HG02571 (cell line): ENCODE data around the gene TFDP2.

Experiments
- ATAC-seq: cut with Tn5 transposase; IDR thresholded peaks from one replicate; pipeline ENCODE4 v1.9.1; 2021; ENCODE audit warnings: mild to moderate bottlenecking, moderate library complexity; ENCODE audit not compliant: unreplicated experiment

Gene TFDP2

DNA sequence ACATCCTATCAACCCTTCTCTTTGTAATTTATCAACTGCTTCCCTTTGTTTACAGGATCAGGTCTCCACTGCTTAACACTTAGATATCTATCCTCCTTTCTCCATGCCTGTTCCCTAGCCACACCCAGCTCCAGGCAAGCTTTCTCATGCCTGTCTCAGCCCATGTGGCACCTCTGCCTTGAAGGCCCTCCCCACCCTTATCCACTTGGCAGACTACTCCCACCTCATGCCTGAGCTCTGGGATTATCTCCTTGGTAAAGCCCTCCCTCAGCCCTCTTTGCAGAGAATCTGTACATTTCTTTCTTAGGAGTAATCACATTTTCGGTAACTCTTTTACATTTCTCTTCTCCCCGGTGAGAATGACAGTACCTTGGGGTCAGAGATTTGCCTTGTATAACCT lies 176.9 kb downstream of the TFDP2 start:
- ATAC-seq = no peak

DNA sequence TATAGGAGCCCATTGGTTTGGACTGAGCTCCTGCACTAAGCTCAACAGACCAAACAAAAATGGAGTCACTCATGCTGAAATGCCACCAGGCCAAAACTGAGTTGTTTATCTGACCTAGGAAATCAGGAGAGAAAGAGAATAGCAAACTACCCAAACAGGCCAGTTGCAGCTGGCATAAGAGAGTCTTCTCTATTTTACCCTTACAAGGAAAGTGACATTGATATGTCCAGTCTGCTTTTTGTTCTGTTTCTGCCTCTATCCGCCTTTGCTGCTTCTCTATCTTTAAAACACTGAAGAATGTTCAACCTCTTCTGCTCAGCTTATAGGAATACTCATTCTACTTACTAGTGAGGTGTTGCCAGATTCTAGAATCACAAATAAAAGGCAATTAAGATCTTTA lies 177.8 kb downstream of the TFDP2 start:
- no peak for ATAC-seq

DNA sequence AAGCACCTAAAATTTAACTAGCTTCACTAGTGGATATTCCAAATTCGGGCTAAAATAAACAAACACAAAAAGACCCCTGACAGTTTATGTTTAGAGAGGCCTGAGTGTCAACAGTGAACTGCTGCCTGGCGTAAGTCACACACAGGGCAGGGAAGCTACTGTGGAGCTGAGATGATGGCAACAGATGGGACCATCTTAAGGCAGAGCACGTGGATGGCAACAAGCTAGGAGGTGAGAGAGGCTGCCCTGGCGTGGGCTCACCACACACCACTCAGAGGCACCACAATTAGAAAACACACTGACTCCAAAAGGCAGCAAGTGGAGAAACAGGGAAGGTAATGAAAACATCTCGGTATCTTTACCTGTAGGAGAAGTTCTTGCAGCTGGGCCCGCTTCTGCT lies 179.6 kb downstream of the TFDP2 start:
- ATAC-seq = no peak

DNA sequence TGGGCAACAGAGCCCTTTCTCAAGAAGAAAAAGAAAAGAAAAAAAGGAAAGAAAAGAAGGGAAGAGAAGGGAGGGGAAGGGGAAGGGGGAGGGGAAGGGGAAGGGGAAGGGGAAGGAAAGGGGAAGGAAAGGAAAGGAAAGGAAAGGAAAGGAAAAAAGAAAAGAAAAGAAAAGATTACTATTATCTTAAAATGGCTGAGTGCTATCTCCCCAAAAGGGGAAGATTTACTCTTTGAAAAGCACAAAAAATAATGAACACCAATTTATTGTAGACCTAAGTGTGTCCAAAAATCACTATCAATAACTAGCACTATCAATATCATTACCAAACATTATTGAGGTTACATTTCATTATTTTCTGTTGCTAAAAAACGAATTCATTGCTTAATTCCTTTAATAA lies 183.9 kb downstream of the TFDP2 start:
- no peak for ATAC-seq

DNA sequence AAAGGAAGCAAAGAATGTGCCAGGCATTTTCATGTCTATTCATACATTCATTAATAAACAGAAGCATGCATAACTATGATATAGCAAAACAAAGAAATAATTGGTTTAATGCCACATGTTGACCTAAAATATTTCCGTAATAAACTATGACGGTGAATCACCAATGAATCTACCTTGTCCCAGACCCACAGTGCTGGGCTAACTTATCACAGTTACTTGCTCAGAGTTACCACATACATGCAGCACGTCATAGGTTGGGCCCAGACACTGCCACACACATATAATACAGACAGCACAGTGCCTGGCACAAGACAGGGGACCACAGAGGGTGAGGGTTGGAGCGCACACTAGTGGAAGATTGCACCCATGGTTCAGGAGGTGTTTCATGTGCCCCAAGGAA lies 186.0 kb downstream of the TFDP2 start:
- no peak for ATAC-seq

DNA sequence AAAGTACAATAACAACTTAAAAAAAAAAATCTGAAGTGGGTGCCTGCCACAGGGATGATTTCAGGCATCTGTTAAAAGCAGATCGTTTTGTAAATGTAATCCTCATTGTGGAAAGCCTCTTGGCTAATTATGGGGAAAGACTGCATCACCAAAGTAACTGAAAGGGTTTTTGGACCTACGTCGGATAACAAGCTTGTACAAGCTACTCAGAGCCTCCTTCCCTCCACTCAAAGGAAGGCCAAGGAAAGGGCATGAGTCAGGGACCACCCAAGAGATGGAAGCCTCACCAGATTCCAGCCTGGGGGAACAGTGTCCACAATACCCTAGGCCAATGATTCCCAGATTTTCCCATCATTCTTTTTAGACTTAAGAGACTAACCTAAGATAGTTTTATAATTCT lies 188.6 kb downstream of the TFDP2 start:
- no peak for ATAC-seq

DNA sequence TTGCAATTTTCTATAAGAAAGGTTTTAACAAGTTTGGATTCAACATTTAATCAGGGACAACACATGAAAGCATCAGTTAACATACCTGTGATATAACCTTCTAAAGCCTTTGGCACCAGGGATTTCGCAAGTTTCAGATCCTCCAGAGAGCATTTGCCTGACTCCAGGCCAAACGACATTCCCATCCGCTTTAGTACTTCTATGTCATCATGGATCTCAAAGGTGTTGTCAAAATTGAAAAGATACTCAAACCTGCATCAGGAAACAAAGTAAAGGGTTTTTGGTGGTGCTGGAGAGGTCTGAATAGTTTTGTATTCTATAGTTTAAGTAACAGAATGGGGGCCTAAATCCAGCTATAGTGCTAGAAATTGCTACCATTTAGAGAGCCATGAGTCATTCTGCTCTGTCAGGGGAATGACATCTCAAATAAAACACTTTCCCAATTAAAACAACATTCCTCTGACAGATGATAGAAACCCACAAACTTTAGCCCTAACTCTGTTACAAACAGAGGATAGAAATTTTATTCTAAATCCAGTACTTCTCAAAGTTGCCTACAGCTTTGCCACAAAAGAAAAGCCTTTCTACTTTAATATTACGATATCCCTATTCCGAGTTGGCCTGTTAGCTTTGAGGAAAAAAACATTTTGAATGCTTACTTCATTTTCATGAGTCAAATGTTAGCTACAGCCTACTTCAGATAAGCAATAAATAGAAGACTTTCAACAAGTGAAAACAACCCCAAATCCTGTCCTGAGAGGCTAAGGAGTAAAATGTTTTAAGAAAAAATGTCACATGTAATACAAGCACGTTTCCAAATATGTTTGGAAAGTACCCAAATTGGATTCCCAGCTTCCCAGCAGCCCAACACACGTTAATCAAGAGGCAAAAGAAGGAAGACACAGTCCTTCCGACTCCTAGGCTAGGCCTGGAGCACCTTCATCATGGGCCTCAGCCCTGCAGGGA lies 189.5 kb downstream of the TFDP2 start:
- ATAC-seq = no peak

DNA sequence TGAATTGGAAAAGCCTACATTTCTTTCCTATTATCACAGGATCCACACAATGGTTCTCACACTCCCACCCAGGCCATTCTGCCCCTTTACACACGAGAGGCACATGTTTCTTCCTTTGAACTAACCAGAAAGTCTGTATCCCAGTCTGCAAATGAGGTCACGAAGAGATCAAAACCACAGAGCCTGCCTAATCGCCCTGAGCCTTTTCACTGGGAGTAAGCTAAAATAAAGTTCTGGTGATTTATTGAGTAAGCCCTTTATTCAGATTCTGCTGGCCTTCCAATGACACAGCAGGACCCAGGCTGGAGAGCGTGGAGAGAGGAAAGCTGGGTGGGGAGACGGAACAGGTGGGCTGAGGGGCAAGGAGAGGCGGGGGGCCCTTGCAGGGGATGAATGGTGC lies 194.2 kb downstream of the TFDP2 start:
- ATAC-seq = no peak

DNA sequence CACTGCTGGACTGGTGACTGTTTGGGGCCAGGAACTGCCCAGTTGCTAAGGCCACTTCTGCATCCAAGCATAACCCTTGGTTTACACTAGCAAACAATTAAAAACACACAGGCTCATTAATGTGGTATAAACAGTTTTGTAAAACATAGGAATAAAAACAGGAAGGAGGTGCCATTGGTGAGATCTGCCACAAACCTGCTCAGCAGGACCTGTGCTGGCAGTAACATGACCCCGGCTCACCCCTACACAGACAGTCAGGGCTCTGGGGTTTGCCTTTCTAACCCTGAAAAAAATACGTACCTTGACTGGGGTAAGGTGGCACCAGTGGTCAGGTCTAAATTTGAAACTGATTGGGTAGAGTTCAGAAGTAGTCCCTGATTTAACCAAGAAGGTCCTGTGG lies 196.7 kb downstream of the TFDP2 start:
- ATAC-seq = no peak

DNA sequence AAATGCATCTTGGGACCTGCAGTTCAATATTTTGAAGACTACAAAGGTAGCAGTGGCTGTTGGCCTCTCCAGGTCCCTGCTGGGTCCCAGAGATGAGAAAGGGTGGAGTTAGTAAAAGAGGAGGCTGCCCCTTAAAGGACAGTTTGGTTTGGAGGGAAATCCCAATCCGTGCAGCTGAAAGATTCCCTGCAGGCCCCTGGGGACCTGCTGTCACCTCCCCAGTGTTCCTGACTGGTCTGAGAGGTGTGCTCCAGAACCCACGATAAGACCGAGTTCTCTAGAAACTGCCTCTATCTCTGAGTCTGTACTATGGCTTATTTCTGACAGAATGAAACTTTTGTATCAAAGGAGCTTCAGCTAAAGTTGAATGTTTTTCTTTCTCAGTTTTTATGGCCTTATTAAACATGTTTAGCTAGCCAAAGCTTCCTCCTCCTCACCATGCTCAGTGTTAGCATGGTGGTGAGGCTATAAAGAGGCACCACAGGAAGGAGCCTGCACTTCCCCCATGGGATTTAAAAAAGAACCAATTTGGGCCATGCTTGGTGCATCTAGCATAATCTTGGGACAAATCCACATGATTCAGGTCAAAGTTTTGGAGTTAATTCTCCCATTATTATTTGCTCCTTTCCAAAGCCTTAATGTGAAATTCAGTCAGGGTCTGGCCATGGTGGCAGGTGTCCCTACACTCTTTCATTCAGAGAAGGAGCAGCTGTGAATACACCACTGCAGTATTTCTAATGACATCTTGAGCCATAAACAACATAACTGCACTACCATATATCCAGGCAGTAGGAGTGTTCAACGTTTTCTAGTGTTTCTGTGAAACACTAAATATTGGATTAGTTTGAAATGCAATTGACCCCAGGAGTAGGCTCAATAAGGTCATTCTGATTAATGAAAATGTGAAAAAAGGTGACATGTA lies 198.5 kb downstream of the TFDP2 start:
- ATAC-seq = no peak

DNA sequence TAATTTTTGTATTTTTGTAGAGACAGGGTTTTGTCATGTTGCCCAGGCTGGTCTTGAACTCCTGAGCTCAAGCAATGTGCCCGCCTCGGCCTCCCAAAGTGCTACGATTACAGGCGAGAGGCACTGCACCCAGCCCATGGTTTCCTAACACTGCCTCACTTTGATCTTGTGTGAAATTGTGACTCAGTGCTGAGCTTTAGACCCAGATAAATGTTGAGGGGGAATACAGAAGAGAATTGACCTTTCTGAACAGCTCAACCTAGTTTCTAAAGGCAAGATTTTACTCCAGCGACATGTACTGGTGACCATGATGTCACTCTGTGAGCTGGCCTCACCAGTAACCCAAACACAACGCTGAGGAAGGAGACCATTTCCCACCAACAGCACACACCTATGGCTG lies 199.4 kb downstream of the TFDP2 start:
- no peak for ATAC-seq

DNA sequence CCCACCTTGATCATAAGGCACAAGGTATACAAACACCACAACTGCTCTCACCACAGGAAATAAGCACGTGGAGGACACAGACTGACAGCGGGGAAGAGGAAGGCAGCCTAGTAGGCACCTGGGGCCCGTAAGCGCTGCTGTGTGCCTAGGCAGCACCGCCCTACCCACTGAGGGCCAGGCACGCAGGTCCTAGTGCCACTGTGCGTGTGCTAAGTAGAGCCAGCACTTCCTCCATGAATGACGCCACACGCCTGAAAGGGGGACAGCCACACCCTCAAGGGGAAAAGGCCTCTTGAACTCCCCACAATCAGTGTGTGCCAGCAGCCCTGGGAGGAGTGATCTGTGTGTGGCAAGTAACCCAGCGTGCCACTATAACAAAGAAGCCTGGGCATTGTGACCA lies 199.9 kb downstream of the TFDP2 start:
- ATAC-seq = no peak

DNA sequence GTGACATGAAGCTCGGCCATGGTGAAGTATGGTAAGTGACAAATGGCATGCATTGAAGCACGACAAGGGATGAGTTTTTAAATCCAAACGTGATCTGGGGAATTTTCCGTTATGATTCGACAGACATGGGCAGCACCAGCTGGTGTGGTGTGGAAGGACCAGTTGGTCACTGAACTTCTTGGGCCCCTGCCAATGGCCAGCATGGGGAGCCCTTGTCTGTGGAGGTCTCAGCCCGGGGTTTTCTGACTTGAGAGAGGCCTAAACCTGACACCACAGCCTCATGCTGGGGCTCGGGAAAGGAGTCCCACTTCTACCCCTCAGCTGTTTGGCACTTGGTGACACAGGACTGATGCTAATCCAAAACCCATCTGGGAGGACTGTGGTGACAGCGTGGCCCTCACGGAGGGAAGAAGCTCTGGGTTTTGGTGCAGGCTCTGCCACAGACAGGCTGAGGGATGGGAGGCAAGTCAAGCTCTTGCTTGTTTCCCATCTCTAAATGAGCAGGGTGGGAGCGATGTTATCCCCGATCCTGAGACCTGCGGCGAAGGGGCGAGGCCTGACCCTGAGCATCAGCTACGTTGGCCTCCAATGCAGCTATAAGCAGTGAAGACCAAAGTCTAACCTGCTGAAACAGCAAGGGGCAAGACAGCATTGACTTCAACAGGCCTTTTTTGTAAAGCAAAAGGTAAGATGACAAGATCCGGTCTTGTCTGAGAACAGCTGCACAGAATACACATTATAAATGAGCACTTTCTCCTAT lies 203.4 kb downstream of the TFDP2 start:
- no peak for ATAC-seq

DNA sequence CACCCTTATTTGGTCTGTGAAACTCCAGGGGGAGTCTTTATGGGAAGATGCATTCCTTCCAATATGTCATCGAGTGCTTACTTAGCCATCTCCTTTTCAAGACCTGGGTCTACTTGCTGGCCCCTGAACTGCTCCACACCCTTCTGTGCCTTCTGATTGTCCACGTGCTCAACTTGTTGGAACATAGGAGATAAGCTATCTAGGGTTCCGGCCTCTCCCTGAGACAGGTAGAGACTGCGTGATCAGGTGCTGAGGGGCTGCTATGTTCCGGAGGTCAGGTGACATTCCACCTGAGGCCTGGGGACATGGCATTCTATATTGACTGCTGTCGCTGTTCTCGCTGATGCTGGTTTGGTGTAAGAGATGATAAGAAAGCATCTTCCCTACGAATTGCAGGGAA lies 207.3 kb downstream of the TFDP2 start:
- no peak for ATAC-seq

DNA sequence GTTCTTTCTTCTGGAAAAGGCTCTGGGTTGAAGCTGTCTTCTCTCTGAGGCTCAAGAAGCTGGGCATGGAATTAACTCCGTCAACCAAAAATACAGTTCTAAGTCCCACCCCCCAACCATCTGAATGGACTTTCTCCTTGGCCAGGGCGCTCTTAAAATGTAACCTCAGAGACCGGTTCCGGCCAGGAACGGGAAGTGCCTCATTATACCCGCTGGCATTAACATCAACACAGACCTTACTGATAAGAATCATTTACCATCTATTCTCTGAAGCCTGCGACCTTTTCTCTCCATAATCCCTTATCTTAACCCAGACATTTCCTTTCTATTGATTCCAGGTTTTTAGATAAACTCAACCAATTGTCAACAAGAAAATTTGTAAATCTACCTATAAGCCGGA lies 208.3 kb downstream of the TFDP2 start:
- no peak for ATAC-seq

DNA sequence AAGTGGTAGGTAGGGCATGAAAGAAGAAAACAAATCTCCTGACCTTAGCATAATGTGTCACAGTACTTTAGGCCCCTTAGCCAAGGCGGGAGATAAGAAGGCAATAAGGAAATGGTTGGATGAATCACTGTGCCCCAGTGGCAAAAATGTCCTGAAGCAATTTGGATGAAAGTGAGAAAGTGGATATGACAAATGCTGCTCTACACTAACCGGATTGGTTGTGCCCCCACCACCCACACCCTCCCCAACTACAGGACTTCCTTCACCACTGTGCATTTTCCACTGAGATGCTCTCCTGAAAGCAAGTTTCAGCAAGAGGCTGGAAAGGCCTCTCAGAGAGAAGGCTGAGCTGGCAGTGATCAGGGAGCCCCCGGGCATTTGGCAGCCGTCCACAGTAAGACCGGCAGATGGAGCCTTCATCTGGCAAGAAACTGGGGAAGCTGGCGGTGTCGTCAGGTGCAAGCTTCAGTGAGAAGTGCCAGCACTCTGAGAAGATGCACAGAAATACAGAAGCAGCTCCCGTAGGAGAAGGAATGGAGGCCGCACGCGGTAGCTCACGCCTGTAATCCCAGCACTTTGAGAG lies 209.1 kb downstream of the TFDP2 start:
- no peak for ATAC-seq

DNA sequence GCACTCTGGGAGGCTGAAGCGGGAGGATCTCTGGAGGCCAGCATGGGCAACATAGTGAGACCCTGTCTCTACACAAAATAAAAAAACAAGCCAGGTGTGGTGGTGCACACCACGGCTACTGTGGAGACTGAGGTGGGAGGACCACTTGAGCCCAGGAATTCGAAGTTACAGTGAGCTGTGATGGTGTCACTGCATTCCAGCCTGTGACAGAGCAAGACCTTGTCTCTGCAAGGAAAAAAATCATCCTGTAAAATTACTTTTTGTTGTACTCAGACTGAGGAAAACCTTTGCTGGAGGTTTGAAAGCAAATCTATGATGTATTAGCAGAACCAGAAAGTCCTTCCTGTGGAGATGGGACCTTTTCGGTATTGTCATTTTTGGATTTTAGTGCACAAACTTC lies 209.6 kb downstream of the TFDP2 start:
- ATAC-seq = no peak

DNA sequence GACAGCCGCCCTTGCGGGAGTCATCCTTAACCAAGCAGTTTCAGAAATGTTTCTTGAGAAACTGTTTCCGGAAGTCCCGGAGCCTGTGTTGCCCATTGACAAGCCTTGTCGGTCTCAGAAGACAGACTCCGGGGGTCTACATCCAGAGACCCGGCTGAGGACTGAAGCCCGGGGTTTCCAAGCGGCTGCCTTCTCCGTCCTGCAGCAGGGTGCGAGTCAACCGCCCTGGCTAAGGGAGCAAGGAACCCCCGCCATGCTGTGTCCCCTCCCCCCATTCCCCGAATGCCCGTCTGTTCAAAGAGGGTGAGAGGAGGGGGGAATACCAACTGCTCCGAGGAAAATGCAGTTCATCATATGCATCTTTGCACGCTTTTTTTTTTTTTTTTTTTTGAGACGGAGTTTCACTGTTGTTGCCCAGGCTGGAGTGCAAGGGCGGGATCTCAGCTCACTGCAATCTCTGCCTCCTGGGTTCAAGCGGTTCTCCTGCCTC lies 211.3 kb downstream of the TFDP2 start:
- no peak for ATAC-seq

DNA sequence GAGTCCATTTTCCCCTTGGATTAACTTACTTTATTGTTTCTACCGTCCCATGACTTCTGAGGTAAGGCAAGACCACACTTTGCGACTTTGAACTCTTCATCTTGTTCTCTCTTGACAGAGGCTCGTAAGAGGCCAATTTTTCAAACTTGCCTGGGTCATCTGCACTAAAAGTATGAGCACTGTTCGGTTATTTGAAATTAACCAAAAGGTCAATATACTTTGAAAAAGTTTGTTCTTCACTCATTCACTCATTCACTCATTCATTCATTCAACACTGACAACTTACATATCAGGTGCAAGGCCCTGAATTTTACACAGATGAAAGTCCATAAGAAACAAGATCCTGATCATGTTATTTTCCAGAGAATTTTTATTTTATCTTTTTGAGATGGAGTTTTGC lies 215.0 kb downstream of the TFDP2 start:
- no peak for ATAC-seq

DNA sequence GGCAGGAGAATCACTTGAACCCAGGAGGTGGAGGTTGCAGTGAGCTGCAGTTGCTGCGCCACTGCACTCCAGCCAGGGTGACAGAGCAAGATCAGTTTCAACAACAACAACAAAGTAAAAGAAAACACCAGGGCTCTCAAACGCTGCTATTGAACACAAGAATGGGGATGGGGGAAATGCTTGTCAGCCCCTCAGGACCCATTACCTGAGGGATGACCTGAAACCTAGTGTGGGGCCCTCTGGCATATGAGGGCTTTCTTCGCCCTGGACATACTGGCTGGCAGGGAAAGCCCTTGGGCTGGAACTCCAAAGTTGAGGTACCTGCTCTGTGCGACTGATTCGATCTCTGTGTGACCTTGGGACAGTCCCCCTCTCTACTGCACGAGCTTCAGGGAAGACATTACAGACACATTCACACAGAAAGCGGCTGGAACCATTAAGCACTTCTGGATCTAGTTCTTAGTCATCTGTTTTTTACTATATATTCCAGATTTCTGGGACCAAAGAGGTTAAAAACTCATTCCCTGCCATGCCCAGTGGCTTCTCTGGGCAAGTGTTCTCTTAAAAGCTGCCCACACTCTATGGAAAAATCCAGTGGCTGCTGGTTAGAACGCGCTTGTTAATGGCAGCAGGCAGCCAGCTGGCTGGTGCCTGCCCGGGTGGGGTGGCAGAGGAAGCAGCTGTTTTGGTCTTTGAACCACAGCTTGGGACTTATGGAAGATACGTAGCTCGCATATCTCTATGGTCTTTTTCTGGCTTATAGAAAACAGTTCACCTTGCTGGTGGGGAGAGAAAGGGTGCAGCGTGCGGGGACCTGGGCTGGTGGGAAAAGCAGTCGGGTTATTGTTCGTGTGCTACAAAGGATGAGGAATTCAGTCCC lies 215.7 kb downstream of the TFDP2 start:
- no peak for ATAC-seq
